K562 (cell line): ENCODE results near the gene MRPL10. TPM values are rescaled to one million over a fixed set of nuclear protein-coding genes. Genes with fewer than 3 reads are reported as not detected.

Experiments used
- ASH1L ChIP-seq: fragments of 450-650 bp; IDR thresholded peaks from 2 replicates; pipeline ENCODE4 v1.6.1; 2018; ENCODE audit warnings: borderline replicate concordance, mild to moderate bottlenecking, low read depth; ENCODE audit not compliant: partially characterized antibody
- C11orf30 ChIP-seq: fragments of 450-650 bp; IDR thresholded peaks from 2 replicates; pipeline ENCODE4 v1.6.1; 2016; ENCODE audit warnings: low read depth, mild to moderate bottlenecking
- CBFA2T3 ChIP-seq: fragments of 450-650 bp; IDR thresholded peaks from 2 replicates; pipeline ENCODE4 v1.6.1; 2017
- DPF2 ChIP-seq: fragments of 450-650 bp; IDR thresholded peaks from 2 replicates; pipeline ENCODE4 v1.6.1; 2016
- EHMT2 ChIP-seq: fragments of 450-650 bp; IDR thresholded peaks from 2 replicates; pipeline ENCODE4 v1.6.1; 2018; ENCODE audit warnings: antibody characterized with exemption
- FOXK1 ChIP-seq: sonication (generic); formaldehyde crosslinking; IDR thresholded peaks from 2 replicates; pipeline ENCODE4 v1.8.0; 2022; ENCODE audit warnings: missing genetic modification reagents, mild to moderate bottlenecking, borderline replicate concordance
- FUS ChIP-seq: fragments of 200-400 bp; formaldehyde crosslinking; optimal IDR thresholded peaks from 2 replicates; pipeline ENCODE3; 2017; ENCODE audit warnings: low read depth, low read length
- NR2C2 ChIP-seq, 2 experiments: fragments of 200-800 bp in 1 of 2; sonication (Bioruptor generic) in 1 of 2; sonication (generic) in 1 of 2; formaldehyde crosslinking in 1 of 2; IDR thresholded peaks; 2 replicates each; pipeline versions ENCODE4 v1.6.1 to v1.8.0; 2016 to 2022; ENCODE audit warnings: mild to moderate bottlenecking in 1 of 2, missing compliant biosample characterization in 1 of 2, missing genetic modification characterization in 1 of 2, missing genetic modification reagents in 1 of 2
- PHB2 ChIP-seq: fragments of 450-650 bp; IDR thresholded peaks from 2 replicates; pipeline ENCODE4 v1.6.1; 2017; ENCODE audit warnings: low read depth
- SP2 ChIP-seq: IDR thresholded peaks from 2 replicates; pipeline ENCODE4 v1.6.1; 2011; ENCODE audit warnings: mild to moderate bottlenecking, low read depth, low read length, moderate library complexity; ENCODE audit not compliant: poor library complexity, severe bottlenecking; ENCODE audit errors: extremely low read depth
- TEAD4 ChIP-seq, 2 experiments: sonication (generic) in 1 of 2; formaldehyde crosslinking in 1 of 2; IDR thresholded peaks; 2 replicates each; pipeline versions ENCODE4 v1.6.1 to v1.8.0; 2012 to 2022; ENCODE audit warnings: borderline replicate concordance in 1 of 2, inconsistent platforms in 1 of 2, low read length in 1 of 2, mild to moderate bottlenecking in 1 of 2, missing genetic modification reagents in 1 of 2
- ZNF174 ChIP-seq: fragments of 250-450 bp; sonication (Bioruptor Pico); IDR thresholded peaks from 2 replicates; pipeline ENCODE4 v1.4.0; 2020; ENCODE audit warnings: mild to moderate bottlenecking
- polyA plus RNA-seq, 8 experiments: library from polyadenylated mRNA; depleted of rRNA in 4 of 8; stranded (reverse) in 5 of 8; unstranded in 3 of 8; fragments of >200 nt; fragmentation: Nextera tagmentation in 2 of 8; fragmentation: Illumina TruSeq in 1 of 8; extraction: Ambion mirVana in 2 of 8; extraction: Trizol in 1 of 8; gene quantifications; 2 replicates each; pipeline versions ENCODE4 v1.2.1 to v1.2.3, GENCODE V29; 2011 to 2014; ENCODE audit warnings: inconsistent platforms in 1 of 8, missing spikeins in 1 of 8
- total RNA-seq, 7 experiments: library from RNA; depleted of rRNA in 6 of 7; stranded (reverse); fragments of >200 nt in 6 of 7; fragmentation: Illumina TruSeq in 2 of 7; extraction: Trizol in 2 of 7; gene quantifications; 2 replicates each; pipeline versions ENCODE4 v1.2.1 to v1.2.3, GENCODE V29; 2011 to 2021; ENCODE audit warnings: low replicate concordance in 1 of 7
- TF ChIP-seq, protein P1 (sequence below): IDR thresholded peaks from 2 replicates; pipeline ENCODE4 v1.6.1; 2011; ENCODE audit not compliant: insufficient read length; ENCODE audit errors: extremely low read depth
- TF ChIP-seq, protein P2 (sequence below): fragments of 150-350 bp; conservative IDR thresholded peaks from 2 replicates; pipeline ENCODE4 v1.6.1; 2014; ENCODE audit warnings: low read length
- TF ChIP-seq, protein P3 (sequence below): fragments of 200-800 bp; sonication (Bioruptor generic); IDR thresholded peaks from 2 replicates; pipeline ENCODE4 v1.6.1; 2016; ENCODE audit warnings: missing genetic modification characterization, missing compliant biosample characterization
- TF ChIP-seq, protein P4 (sequence below): fragments of 450-650 bp; IDR thresholded peaks from 2 replicates; pipeline ENCODE4 v1.7.1; 2018; ENCODE audit warnings: mild to moderate bottlenecking, low read depth; ENCODE audit not compliant: partially characterized antibody

MRPL10 gene
- total and polyA plus RNA-seq, 9 of the 15 experiments (the other 6 are each of a cell fraction or from before 2014, with no cell fraction given): 27.8 to 105 (median 67.3) TPM

DNA sequence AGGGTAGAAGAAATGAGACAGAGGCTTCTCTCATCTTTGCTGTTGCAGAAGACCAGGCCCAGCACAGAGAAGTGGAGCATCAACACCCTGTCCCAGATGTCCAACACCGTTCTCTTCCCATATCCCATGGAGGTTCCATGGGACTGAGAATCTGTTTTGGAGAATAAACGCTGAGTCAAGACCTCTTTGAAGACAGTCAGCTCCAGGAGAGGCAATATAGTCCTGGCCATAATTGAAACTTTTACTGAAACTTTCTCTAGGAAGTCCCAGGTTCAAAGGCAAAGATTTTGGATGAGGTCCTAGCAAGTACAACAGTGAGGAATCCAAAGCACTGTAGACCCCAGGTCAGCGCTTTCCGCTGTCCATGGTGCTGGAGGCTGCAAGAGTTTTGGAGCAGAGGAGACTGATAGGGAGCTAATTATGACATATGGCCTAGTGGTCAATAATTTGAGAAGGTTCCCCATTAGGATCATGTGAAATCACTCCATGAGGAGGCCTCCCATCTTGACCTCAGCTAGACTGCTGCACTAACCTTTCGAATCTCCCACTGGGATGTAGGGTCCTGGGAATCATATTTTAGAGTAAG is 45.7 kb downstream of the MRPL10 start (continued):
- TF ChIP-seq FOXK1 (CRISPR knock-in tag) (0 out of 2 replicates have a peak, but pooled peaks have one; percentile 57), SP2 (no peak), DPF2 (no peak), FUS (no peak), C11orf30 (no peak), CBFA2T3 (no peak), NR2C2 (CRISPR knock-in tag; IDR thresholded peaks at IDR 0.05) (0 out of 2 replicates have a peak, but pooled peaks have one; percentile 48), NR2C2 (tag; IDR thresholded peaks at IDR 0.05) (no peak), PHB2 (no peak), EHMT2 (peak; percentile 99), TEAD4 (IDR thresholded peaks at IDR 0.05; ENCODE audit: low read length) (no peak), TEAD4 (CRISPR knock-in tag; IDR thresholded peaks at IDR 0.05; ENCODE audit: borderline replicate concordance) (no peak), ZNF174 (CRISPR knock-in tag) (no peak), ASH1L (no peak)
- TF ChIP-seq, protein P1, sequence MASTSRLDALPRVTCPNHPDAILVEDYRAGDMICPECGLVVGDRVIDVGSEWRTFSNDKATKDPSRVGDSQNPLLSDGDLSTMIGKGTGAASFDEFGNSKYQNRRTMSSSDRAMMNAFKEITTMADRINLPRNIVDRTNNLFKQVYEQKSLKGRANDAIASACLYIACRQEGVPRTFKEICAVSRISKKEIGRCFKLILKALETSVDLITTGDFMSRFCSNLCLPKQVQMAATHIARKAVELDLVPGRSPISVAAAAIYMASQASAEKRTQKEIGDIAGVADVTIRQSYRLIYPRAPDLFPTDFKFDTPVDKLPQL: no peak
- TF ChIP-seq, protein P2, sequence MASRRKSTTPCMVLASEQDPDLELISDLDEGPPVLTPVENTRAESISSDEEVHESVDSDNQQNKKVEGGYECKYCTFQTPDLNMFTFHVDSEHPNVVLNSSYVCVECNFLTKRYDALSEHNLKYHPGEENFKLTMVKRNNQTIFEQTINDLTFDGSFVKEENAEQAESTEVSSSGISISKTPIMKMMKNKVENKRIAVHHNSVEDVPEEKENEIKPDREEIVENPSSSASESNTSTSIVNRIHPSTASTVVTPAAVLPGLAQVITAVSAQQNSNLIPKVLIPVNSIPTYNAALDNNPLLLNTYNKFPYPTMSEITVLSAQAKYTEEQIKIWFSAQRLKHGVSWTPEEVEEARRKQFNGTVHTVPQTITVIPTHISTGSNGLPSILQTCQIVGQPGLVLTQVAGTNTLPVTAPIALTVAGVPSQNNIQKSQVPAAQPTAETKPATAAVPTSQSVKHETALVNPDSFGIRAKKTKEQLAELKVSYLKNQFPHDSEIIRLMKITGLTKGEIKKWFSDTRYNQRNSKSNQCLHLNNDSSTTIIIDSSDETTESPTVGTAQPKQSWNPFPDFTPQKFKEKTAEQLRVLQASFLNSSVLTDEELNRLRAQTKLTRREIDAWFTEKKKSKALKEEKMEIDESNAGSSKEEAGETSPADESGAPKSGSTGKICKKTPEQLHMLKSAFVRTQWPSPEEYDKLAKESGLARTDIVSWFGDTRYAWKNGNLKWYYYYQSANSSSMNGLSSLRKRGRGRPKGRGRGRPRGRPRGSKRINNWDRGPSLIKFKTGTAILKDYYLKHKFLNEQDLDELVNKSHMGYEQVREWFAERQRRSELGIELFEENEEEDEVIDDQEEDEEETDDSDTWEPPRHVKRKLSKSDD: no peak
- TF ChIP-seq, protein P3, sequence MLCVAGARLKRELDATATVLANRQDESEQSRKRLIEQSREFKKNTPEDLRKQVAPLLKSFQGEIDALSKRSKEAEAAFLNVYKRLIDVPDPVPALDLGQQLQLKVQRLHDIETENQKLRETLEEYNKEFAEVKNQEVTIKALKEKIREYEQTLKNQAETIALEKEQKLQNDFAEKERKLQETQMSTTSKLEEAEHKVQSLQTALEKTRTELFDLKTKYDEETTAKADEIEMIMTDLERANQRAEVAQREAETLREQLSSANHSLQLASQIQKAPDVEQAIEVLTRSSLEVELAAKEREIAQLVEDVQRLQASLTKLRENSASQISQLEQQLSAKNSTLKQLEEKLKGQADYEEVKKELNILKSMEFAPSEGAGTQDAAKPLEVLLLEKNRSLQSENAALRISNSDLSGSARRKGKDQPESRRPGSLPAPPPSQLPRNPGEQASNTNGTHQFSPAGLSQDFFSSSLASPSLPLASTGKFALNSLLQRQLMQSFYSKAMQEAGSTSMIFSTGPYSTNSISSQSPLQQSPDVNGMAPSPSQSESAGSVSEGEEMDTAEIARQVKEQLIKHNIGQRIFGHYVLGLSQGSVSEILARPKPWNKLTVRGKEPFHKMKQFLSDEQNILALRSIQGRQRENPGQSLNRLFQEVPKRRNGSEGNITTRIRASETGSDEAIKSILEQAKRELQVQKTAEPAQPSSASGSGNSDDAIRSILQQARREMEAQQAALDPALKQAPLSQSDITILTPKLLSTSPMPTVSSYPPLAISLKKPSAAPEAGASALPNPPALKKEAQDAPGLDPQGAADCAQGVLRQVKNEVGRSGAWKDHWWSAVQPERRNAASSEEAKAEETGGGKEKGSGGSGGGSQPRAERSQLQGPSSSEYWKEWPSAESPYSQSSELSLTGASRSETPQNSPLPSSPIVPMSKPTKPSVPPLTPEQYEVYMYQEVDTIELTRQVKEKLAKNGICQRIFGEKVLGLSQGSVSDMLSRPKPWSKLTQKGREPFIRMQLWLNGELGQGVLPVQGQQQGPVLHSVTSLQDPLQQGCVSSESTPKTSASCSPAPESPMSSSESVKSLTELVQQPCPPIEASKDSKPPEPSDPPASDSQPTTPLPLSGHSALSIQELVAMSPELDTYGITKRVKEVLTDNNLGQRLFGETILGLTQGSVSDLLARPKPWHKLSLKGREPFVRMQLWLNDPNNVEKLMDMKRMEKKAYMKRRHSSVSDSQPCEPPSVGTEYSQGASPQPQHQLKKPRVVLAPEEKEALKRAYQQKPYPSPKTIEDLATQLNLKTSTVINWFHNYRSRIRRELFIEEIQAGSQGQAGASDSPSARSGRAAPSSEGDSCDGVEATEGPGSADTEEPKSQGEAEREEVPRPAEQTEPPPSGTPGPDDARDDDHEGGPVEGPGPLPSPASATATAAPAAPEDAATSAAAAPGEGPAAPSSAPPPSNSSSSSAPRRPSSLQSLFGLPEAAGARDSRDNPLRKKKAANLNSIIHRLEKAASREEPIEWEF (CRISPR knock-in tag): no peak
- TF ChIP-seq, protein P4, sequence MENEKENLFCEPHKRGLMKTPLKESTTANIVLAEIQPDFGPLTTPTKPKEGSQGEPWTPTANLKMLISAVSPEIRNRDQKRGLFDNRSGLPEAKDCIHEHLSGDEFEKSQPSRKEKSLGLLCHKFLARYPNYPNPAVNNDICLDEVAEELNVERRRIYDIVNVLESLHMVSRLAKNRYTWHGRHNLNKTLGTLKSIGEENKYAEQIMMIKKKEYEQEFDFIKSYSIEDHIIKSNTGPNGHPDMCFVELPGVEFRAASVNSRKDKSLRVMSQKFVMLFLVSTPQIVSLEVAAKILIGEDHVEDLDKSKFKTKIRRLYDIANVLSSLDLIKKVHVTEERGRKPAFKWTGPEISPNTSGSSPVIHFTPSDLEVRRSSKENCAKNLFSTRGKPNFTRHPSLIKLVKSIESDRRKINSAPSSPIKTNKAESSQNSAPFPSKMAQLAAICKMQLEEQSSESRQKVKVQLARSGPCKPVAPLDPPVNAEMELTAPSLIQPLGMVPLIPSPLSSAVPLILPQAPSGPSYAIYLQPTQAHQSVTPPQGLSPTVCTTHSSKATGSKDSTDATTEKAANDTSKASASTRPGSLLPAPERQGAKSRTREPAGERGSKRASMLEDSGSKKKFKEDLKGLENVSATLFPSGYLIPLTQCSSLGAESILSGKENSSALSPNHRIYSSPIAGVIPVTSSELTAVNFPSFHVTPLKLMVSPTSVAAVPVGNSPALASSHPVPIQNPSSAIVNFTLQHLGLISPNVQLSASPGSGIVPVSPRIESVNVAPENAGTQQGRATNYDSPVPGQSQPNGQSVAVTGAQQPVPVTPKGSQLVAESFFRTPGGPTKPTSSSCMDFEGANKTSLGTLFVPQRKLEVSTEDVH: no peak
